Retinal pigment epithelial cell (primary cell): ENCODE data around the gene RAC2.

Experiments used
- DNase-seq: peaks from one replicate; pipeline ENCODE4 v3.0.0-alpha.2; 2010; ENCODE audit warnings: low read depth
- H3K4me3 ChIP-seq: 2 replicates; pipeline ENCODE4 v1.5.1; 2011; ENCODE audit warnings: mild to moderate bottlenecking, low read length, control low read depth, moderate library complexity
- TF ChIP-seq, protein P1 (sequence below): conservative IDR thresholded peaks from 2 replicates; pipeline ENCODE4 v1.5.1; 2011; ENCODE audit warnings: low read depth, low read length, control low read depth, inconsistent platforms

Gene RAC2

DNA sequence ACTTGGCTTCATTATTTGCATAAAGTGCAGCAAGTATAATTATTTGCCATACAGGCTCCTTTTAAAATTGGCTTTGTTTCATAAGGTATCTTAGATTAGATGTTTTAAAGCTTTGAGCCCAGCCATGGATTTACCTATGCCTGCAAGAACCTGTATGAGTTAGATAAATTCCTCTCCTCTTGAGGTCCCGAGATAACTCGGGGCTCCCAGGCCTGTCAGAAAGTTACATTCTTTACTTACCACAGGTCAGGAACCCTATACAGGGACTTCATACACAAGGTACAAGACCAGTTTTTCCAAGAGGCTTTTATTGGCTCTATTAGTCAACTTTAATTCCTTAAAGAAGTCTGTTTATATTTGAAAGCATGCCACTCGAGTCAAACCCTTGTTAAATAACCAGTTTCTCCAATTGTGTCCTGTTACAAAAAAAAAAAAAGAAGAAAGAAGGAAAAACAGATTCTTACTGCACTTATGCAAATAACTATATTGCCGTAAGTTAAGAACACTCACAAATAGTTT lies 53.7 kb downstream of the RAC2 start:
- no peak for DNase-seq
- TF ChIP-seq, protein P1, sequence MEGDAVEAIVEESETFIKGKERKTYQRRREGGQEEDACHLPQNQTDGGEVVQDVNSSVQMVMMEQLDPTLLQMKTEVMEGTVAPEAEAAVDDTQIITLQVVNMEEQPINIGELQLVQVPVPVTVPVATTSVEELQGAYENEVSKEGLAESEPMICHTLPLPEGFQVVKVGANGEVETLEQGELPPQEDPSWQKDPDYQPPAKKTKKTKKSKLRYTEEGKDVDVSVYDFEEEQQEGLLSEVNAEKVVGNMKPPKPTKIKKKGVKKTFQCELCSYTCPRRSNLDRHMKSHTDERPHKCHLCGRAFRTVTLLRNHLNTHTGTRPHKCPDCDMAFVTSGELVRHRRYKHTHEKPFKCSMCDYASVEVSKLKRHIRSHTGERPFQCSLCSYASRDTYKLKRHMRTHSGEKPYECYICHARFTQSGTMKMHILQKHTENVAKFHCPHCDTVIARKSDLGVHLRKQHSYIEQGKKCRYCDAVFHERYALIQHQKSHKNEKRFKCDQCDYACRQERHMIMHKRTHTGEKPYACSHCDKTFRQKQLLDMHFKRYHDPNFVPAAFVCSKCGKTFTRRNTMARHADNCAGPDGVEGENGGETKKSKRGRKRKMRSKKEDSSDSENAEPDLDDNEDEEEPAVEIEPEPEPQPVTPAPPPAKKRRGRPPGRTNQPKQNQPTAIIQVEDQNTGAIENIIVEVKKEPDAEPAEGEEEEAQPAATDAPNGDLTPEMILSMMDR = no peak
- no peak overlapping the region for H3K4me3 ChIP-seq

DNA sequence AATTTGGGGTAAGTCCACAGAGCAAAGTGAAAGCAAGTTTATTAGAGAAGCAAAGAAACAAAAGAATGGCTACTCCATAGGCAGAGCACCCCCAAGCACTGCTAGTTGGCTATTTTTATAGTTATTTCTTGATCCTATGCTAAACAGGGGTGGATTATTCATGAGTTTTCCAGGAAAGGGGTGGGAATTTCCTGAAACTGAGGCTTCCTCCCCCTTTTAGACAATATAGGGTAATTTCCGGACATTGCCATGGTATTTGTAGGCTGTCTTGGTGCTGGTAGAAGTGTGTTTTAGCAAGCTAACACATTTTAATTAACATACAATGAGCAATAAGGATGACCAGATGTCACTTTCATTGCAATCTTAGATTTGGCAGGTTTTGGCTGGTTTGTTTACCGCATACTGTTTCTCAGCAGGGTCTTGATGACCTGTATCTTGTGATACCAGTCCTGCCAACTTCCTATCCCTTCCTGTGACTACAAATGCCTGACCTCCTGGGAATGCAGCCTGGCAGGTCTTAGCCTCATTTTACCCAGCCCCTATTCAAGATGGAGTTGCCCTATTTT lies 55.1 kb downstream of the RAC2 start:
- no peak for DNase-seq
- TF ChIP-seq, protein P1 = no peak
- H3K4me3 ChIP-seq = no peak overlapping the region

DNA sequence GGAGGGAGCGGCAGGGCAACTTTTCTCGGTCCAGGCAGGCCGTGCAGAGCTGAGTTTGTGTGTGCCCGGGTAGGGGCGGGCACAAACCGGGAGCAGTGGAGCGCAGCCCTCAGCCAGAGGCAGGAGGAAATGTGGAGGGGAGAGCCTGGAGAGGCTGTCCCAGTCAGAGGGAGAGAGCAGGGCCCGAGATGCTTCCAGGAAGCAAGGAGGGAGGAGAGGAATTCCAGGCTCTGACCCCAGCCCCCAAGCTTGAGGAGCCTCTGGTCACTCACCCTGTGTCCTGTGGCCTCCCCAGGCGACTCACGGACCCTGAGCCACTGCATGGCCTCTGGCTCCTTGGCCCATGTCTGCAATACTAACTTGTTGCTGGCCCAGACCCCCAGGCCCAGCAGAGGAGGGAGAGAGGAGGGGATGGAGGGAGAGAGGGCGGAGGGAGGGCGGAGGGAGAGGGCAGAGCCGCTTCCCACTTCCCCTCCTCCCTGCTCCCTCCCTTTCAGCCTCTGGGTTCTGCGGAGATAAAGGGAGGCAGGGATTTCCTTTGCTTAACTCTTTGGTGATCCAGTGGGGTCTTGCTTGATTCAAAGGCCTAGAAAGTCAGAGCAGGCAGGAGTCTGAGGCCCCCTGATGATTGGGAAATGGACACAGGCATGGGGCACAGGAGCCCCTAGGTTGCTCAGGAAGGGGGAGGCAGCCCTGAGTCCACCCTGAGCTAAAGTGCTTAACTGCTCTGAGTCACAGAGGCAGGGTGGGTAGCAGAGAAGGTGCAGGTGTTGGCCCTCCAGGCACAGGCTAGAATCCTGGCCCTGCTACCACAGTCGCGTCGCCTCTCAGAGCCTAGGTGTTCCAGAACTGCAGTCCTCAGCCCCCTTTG lies 55.9 kb downstream of the RAC2 start, which contains the start of gene C1QTNF6:
C1QTNF6 (minus strand) TSS at position 357 of the 871 bp plus-strand sequence; CDS start at position 323, 34 bp downstream.
- DNase-seq = no peak
- TF ChIP-seq, protein P1 = no peak
- peak within 1 kb of the TSS; percentile 46 for H3K4me3 ChIP-seq

DNA sequence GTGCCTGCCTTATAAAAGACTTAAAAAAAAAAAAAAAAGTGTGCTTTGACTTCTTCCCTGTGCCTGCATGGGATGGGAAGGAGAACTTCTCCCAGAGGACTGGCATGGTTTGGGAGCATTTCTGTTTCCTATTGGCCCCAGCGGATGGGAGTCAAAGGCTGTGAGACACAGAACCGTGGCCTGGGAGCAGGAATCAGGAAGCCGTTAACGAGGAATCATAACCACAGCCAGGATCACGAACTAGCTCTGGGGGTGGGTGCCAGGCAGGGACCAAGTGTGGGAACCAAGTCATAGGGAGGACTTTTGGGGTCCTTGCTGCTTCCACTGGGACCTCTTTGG lies 56.5 kb downstream of the RAC2 start:
- TF ChIP-seq, protein P1 = no peak
- H3K4me3 ChIP-seq = peak overlapping the region; percentile 46
- no peak for DNase-seq

DNA sequence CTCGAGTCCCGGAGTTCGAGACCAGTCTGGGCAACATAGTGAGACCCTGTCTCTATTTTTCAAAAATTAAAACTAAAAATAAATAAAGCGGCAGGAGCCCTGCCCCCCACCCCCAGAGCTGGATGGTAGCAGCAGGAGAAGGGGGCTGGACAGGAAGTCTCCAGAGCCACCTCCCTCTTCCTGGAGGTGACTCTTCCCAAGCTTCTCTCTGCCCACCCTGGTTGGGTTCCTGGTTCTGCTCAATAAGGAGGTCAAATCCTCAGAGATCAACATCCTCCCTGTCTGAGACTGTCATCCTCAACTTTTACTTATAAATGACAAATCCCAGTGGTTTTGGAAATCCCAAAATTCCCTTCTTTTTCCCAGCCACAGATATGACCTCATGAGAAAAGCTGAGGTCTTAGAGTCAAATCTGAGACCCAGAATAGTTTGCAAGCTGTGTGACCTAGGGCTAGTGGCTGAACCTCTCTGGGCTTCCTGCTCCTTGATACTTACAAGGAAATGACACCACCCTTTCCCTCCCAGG lies 57.0 kb downstream of the RAC2 start:
- peak overlapping the region; percentile 46 for H3K4me3 ChIP-seq
- TF ChIP-seq, protein P1 = no peak
- DNase-seq = no peak

DNA sequence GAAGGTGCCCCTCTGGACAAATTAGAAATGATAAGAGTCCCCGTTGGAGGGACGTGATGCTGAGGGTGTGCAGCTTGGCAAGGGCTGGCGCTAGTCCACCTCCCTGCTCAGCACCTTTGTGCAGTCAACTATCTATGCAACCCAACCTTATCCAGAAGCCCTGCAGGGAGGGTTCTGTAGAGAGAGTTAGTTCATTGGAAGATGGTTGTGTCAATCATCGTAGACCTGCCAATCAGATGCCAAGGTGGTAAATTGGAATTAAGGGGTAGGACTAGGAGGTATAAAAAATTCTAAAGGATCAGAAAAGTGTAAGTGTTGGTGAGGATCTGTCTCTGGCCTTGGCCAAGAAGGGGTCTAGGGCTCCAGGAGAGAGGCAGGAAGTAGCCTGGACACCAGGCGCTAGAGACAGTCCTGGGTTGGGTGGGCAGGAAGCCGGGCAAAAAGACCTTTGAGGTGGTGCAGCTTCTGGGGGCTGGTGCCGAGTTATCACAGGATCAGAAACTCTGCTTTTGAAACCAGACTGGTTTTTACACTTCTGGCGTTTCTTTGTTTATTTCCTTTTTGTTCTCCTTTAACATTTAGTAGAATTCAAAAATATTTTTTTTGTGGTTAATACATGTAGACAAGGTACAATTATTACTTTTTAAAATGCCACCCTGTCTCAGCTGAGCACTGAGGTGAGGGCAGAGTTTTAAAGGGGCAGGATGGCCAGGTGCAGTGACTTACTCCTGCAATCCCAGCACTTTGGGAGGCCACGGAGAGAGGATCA lies 57.7 kb downstream of the RAC2 start:
- TF ChIP-seq, protein P1 = no peak
- no peak overlapping the region for H3K4me3 ChIP-seq
- DNase-seq = no peak
